ENCODE measurements around the gene CEMIP2.

CEMIP2 gene

GRCh38 chr9:71746023-71746757, 22.1 kb downstream of the CEMIP2 start:
- DNase-seq (ENCODE audit: low spot score), result no peak

GRCh38 chr9:71744754-71745521, 23.4 kb downstream of the CEMIP2 start:
- DNase-seq (ENCODE audit: low spot score), result no peak

- DNase-seq (ENCODE audit: low spot score), result no peak
These were observed 24.4 kb downstream of the CEMIP2 start for GRCh38 chr9:71743882-71744281.

- no peak for DNase-seq (ENCODE audit: low spot score)
These were observed 25.1 kb downstream of the CEMIP2 start for GRCh38 chr9:71743217-71743705.

- no peak for DNase-seq (ENCODE audit: low spot score)
These were observed 25.6 kb downstream of the CEMIP2 start for GRCh38 chr9:71742703-71743102.

- DNase-seq (ENCODE audit: low spot score), result no peak
These were observed 26.2 kb downstream of the CEMIP2 start for GRCh38 chr9:71741926-71742648.

GRCh38 chr9:71740199-71740598, 28.1 kb downstream of the CEMIP2 start:
- DNase-seq (ENCODE audit: low spot score), result no peak

GRCh38 chr9:71737455-71737854, 30.9 kb downstream of the CEMIP2 start:
- no peak for DNase-seq (ENCODE audit: low spot score)

- no peak for DNase-seq (ENCODE audit: low spot score)
These were observed 32.1 kb downstream of the CEMIP2 start for GRCh38 chr9:71736236-71736635.

GRCh38 chr9:71734950-71735349, 33.4 kb downstream of the CEMIP2 start:
- DNase-seq (ENCODE audit: low spot score), result no peak

GRCh38 chr9:71733176-71733575, 35.1 kb downstream of the CEMIP2 start:
- no peak for DNase-seq (ENCODE audit: low spot score)

- DNase-seq (ENCODE audit: low spot score), result no peak
These were observed 38.3 kb downstream of the CEMIP2 start for GRCh38 chr9:71729816-71730526.

- DNase-seq (ENCODE audit: low spot score), result no peak
These were observed 41.6 kb downstream of the CEMIP2 start for GRCh38 chr9:71726723-71727122.

GRCh38 chr9:71725590-71726338, 42.5 kb downstream of the CEMIP2 start:
- no peak for DNase-seq (ENCODE audit: low spot score)

- no peak for DNase-seq (ENCODE audit: low spot score)
These were observed 46.5 kb downstream of the CEMIP2 start for GRCh38 chr9:71721855-71722254.

GRCh38 chr9:71719562-71719961, 48.8 kb downstream of the CEMIP2 start:
- DNase-seq (ENCODE audit: low spot score), result no peak

GRCh38 chr9:71719088-71719487, 49.2 kb downstream of the CEMIP2 start:
- no peak for DNase-seq (ENCODE audit: low spot score)

- DNase-seq (ENCODE audit: low spot score), result no peak
These were observed 52.0 kb downstream of the CEMIP2 start for GRCh38 chr9:71716138-71716909.

- DNase-seq (ENCODE audit: low spot score), result no peak
These were observed 57.5 kb downstream of the CEMIP2 start for GRCh38 chr9:71710856-71711255.

- no peak for DNase-seq (ENCODE audit: low spot score)
These were observed 58.1 kb downstream of the CEMIP2 start for GRCh38 chr9:71710201-71710600.
